CD4-positive, alpha-beta T cell treated with Interleukin-15 for 1 hour (primary cell): ENCODE measurements around the gene PELI1.

Source experiments
- DNase-seq: peaks from one replicate; pipeline ENCODE4 v3.0.0-alpha.2; 2020

Gene PELI1, protein sequence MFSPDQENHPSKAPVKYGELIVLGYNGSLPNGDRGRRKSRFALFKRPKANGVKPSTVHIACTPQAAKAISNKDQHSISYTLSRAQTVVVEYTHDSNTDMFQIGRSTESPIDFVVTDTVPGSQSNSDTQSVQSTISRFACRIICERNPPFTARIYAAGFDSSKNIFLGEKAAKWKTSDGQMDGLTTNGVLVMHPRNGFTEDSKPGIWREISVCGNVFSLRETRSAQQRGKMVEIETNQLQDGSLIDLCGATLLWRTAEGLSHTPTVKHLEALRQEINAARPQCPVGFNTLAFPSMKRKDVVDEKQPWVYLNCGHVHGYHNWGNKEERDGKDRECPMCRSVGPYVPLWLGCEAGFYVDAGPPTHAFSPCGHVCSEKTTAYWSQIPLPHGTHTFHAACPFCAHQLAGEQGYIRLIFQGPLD

DNA sequence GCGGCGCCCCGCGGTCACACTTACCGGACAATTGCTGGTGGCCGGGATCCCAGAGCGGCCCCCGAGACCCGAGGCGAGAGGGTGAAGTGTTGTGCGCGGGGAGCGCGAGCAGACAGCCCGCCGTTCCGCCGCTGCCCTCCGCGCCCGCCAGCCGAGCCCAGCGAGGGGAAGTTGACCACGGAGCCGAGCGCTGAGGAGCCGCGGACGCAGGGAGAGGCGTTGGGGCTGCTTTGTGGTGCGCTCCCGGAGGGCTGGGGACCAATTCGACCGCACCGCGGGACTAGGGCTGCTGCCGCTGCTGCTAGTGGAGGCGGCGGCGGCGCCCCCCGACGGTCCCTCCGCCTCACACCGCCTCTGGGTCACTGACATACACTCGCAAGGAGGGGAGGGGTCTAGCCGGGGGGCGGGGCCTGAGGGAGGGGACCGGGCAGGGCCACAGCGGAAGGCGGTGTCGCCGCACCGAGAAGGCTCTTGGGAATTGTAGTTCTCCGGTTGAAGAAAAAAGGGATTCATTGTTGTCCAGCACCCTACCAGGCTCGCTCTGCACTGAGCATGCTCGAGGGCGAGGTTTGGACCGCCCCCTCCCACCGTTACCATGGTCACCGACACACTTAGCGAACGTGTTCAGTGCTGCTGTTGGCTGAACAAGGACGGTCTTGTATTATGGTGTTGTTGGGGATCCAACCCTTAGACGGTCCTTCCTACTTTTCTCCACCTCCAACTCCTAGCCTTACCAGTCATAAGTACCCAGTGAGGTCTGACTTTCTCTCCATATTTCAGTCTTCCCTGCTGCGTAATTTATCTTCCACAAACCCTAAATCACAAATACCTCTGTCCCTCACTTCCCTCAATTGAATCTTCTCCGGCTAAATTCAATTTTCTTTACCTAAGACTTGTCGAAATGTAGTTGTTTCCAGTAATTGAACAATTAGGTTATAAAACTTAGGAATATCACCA is at the start of gene PELI1:
Gene PELI1 (minus strand): TSS at position 364 of the 957 bp plus-strand sequence. CDS start 36,110 bp downstream, outside the sequence.
- DNase-seq, result peak; percentile 97

DNA sequence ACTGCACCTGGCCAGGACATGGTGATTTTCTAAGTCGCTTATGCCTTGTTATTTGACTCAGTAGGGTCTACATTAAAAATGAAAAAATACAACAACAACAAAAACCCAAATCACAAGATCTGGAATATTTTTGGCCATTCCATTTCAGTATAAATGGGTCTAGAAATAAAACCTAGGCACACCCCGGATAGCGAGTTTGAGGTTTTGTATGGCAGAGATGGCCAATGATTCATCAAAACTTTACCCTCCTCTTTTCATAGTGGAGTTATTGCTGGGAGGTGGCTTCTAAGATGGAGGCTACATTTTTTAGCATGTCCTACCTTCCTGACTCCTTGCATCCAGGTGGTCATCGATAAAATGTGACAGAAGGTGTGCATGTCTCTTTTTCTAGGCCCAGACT is 49.3 kb upstream of the PELI1 start:
- no peak for DNase-seq

DNA sequence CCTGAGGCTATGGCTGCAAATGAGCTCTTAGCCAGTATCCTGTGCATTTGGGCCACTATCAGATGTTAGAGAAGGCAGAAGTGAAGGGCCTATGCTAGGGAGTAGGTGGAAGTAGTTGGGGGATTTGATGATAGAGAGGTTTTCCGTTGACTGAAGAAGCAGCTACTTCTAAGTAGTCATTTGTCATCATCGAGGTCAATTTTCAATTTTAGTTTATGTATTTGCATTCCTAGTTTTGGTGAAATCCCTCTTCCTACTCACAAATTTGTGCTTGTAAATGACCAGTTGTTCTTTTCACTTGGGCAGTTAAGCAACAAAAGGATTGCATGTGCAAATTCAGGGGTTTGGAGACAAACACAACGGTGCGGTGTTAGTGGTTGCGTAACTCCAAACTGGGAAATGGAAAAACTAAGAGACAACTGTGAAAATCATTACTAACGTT is 48.5 kb upstream of the PELI1 start:
- no peak for DNase-seq

DNA sequence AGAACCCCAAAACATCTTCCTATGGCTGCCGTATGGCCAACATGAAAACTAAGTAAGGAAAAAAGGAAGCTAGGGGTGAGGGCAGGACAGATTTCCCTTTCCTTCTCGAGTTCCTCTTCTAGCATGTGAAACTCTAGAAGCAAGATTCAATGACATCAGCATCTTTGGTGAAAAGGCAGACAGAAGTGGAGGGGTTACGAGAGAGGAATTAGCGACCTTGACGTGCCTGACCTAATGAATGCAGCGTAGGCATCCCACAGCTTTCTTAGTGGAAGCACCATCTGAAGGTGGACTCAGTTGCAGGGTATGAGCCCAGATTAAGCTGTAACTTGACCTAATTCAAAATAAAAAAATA is 47.9 kb upstream of the PELI1 start:
- peak; percentile 30 for DNase-seq

DNA sequence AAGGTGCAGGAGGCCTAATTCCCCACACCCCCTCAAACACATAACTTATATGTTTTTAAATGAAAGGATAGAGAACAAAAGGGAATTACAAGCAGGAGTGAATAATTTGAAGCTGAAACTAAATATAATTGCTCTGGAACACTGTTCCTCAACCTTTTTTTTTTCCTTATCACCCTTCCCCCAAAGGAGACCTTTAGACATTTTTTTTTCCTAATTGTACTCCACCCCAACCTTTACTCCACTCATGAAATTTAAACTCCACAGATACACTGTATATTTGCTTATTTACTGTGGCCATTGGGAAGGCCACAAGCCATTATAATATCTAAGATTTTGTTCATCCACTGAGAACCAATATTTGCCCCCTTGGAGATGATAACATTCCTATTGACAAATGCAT is 45.4 kb upstream of the PELI1 start:
- no peak for DNase-seq

DNA sequence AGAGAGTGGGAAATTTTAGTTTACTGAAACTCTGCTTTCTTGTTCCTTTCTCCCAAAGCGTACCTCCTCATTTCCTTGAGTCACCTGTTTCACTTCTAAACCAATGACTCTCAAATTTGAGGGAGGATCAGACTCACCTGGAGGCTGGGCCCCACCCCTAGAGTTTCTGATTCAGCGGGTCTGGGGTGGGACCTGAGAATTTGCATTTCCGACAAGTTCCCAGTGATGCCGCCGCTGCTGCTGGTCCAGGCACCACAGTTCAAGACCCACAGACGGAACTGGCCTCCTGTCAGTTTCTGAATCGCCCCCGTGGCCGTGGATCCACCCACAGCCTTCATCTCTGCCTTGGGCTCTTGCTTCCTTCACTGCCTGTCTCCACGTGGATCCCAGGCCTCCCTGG is 44.9 kb upstream of the PELI1 start:
- no peak for DNase-seq

DNA sequence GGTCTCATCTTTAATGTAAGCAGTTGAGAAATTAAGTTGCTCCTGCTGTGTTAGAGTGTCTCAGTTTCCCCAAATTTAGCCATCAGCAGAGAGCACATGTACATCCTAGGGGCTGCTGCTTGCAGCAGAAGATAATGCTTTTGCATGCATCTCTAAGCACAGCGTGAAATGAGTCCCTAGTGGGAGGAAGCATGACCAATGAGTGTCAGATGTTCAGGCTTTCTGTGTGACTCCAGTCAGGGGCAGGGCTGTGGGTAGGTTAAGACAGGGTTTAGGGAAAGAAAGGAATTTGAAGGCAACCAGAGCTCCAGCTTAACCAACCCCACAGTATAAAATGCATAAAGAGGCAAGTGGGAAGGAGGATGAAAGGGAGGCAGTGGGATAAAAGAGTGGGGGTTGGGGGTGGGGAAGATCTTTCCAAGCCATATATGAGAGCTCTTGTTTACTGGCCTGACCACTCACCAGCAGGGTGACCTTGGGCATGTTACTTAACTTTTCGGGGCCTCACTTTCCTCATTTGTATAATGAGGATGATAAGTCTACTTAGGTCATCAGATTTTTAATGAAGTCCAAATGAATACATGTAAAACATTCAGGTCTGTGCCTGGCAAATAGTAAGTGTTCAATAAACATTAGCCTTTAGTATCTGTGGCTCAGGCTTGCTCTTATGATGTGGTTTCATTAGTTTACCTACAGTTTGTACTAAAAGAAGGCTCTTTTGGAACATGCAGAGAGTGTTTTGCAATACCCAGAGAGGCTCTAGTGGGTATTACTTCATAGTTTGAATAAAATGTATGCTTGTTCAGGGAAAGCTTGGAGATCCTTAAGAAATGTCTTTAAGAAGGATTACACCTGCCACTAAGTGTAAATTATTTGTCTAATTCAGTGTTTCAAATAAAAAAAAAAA is 42.7 kb upstream of the PELI1 start:
- no peak for DNase-seq

DNA sequence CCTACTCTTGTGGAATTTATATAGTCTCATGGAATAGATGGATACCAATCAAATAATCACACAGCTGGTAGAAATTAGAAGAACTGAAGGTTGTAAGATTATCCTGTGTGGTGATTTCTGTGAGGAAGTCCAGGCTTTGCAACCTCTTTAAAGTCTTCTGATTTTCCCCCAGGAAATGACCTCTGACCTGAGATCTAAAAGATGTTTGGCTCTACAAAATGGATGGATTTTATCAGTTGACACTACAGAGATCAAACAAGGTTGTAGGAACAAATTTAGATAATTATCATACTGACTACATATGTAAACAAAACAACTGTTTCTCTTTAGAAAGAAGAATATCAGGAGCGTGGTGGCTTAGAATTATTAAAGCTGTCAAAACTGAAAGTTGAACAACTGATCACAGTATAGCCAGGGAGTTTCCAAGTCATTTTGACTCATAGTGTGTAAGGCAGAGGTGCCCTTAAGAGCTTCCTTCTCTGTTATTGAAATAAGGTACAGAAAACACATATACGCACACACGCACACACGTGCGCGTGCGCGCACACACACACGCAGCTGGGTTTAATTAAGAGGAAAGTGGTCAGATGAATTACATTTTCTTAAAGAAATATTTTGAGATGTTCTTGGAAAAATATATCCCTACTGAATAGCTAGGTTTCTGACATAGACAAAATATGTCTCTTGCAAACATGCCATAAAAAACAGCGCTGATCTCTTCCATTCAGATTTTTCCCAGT is 35.5 kb upstream of the PELI1 start:
- DNase-seq, result no peak

DNA sequence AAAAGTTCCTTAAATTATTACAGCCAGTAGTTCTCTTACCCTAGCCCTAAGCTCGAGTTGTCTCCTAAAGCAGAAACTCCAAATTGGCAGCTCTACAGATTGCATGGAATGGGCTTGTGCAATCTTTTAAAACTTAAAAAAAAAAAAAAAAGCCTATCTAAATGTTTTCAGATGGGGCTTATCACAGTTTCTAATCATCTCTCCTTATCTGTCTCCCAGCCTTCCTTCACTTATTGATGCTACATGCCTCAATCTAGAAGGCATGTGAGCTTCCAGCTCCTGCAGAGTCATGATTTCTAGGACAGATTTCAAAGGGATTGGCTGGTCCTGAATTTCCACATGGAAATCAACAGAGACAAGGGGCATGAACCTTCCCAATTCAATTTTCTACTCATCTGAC is 33.1 kb upstream of the PELI1 start:
- no peak for DNase-seq

DNA sequence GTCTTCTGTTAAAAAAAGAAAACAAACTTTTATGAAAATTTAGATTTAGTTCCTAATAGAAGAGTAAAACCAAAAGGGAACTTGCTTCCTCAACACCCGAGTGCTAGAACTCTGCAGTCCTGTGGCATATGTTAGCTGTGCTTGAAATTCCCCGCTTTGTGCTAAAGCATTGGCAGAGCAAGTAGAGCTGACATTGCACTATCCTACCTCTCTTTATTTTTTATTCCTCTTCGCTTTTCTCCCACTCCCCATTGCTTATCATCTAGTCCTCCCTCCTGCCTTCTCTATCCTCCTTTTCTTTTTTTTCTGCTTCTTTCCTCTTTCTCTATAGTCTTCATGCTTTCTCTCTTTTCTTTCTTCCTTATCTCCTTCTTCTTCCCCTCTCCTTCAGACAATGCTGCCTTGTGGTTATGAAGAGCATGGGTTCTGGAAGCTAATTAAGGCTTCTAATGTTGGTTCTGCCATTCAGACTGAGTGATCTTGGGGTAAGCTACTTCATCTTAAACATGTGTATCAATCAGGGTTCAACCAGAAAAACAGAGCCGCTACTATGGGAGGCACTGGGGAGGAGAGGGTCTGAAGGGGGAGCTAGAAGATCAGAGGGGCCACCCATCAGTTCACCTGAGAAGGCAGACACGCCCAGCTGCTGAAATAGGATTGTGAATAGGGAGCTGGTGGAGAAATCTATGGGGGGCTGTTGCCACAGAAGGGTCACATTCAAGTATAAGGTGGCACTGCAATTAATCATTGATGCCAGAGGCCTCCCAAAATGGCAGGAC is 31.4 kb upstream of the PELI1 start:
- no peak for DNase-seq

DNA sequence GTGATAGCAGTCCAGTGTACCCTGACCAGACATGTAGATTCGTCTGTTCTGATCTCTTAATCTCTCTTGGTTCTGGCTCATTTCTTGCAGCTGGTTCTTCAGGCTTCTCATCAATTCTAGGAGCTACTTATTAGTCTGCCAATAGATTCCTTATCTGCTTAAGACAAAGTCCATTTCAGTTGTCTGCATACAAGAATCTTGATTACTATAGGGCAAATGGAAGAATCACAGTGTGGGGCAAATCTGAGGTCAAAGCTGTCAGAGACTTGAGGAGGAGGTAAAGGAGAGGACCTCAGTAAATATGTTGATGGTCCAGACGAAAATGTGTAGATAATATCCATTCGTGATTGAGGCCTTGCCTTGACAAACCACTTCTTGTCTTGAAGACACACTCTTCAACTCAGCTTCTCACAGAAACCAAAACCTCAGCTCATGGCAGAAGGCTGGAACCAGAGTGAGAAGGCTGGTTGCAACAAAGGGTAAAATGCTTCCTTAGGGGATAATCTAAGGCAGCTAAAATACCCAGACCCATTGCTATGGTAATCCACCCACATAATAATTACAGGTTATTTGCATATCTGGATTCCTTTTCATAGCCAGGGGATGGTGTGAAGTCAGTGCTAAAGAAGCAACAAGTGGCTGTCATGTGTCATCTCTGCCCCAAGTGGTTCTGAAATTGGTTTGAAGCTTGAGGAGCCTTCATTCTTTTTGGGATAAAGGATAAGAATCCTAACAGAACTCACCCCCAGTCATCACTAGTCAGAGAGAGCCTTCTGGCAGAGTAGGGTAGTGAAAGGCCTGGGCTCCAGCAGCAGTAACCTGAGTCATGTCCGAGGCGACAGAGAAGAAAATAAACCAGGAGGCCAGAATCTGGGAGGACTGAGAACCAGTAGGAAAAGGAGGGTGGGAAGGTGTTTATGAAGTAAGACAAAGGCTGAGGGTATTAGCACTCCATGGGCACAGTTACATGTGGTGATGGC is 29.2 kb upstream of the PELI1 start:
- DNase-seq, result no peak

DNA sequence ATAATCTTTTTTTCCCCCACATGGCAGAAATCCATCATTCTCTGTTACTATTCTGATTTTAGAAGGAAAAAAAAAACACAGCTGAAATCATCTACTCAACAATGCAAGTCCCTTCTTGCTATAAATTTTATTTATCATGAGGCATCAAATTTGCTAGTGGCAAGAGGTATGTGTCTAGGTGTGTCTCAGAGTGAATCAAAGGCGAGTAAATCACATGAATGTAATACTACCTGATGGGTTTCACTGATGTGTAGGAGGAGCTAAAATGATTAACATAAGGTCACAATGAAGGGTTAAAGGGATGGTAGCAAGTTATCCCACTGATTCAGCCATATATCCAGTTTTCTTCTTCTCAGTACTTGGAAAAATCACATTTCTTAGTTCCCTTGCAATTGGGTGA is 24.5 kb upstream of the PELI1 start:
- no peak for DNase-seq

DNA sequence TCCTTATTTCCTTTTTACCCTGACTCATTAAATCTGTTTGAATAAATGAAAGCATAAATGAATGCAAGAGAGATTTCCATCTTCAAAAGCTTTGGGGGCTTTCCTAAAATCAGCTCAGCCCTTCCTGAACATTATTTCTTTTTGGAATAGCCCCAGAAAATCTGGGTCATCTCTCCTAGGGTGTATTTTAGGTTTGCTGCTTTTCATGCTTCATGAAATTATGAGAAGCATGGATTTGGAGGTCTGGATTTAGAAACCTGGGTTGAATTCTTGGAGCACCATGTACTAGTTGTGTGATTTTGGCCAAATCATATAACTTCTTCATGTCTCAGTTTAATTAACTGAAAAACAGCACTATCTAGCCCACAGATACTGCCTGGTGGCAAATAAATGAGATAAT is 24.0 kb upstream of the PELI1 start:
- DNase-seq, result no peak

DNA sequence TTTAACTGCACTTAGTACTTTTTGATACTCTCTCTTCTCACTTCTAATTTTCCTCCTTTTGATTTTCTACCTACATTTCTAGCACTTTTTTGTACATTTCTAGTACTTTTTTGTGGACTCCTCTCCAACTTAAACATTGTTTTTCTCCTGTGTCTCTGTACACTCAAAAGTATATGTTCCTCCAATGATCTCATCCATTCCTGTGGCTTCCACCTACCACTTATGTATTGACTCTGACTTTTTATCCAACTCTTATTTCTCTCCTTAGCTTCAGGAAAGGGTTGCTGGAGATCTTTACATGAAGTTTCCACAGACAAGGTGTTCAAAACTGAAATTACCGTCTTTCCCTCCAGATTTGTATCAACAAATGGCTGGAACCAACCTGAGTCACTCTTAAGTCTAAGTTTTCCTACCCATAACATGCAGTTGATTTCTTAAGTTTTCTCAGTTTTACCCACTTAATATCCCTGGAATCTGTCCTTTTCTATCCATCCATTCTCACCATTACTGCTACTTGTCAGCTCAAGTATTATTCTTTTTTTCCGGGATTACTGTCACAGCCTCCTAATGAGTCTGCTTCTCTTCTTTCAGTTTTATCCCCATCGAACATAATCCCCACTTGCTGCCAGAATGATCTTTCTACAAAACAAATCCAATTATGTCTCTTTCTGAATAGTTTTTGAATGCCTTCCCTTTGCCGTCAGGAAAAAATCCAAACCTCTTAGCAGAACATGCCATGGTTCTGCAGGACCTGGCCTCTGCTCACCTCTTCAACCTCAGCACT is 22.6 kb upstream of the PELI1 start:
- DNase-seq, result no peak

DNA sequence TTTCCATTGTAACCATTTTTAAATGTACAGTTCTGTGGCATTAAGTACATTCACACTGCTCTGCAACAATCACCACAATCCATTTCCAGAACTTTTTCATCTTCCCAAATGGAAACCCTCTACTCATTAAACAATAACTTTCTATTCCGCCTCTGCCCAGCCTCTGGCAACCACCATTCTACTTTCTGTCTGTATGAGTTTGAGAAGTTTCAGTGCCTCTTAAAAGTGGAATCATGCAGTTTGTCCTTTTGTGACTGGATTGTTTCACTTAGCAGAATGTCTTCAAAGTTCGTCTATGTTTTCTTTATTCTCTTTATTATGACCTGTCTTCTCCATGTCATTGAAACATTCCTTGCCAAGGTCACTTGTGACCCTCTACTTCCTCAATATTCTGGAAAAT is 22.0 kb upstream of the PELI1 start:
- DNase-seq, result no peak

DNA sequence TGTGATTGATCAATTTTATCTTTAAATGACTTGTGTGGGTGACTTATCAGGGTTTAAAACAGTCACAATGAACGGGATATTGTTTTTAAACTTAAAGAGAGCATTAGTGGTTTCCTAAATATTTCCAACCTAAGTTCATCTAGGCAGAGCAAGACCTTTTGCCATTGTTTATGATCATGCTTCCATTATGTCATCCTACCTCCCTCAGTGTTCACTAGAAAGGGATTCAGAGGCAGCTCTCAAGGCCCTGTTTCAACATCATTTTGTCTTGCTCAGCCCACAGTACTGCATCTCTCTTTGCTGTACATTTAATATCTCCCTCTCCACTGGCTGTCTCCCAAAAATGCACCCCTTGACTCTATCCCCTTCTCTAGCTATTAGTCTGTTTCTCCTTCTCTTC is 21.5 kb upstream of the PELI1 start:
- no peak for DNase-seq

DNA sequence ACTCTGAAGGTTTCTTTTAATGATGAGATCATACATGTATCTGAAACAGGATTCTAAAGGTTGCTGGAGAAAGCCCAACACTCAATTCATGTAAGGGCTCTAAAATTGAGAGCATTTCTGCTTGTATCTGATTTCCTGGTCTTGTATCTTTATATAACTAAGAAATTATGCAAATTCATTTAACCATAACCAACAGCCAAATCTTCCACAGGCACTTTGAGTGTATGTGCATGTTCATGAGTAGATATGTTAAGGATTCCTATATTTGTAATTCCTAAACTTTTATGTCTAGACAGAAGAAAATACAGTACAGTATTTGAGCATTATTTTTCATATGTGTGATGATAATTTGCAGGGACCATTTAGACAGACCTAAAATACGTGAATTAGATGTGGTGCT is 20.4 kb upstream of the PELI1 start:
- DNase-seq, result no peak

DNA sequence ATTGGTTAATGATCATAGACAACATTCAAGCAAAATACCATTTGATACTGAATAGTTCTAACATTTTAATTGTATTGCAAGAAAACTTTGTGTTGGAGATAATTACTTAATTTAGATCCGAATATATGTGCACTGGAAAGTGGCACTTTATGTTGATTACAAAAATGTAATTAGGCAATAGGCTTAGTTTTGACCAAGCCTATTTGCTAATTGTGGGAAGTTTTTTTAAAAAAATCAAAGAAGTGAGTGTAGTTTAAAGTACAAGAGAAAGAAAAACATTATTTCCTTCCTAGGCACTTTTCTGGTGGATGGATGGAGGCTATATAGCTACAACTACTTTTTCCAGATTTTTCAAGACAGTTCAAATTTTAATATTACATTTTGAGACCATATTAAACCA is 18.3 kb upstream of the PELI1 start:
- DNase-seq, result no peak

DNA sequence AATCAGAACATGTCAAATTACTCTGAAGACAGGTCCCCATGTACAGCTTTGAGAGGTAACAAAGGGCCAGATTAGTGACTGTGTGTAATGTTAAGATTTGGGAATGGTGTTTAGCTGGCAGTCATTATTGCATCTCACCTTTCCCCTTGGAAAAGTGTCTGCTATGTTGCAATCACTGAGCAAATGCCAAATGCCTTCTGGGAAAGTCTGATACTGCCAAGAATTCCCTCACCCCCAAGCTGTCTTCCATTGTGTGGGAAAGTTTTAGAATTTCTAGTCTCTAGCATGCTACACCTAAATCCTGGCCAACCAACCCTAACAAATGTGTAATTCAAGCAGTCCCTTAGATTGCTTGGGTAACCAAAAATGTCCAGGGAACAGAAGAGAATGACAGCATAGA is 13.6 kb upstream of the PELI1 start:
- DNase-seq, result no peak
